Ovary (tissue), 3 donors: ENCODE measurements around the gene IGSF10.

Experiments used
- POLR2A ChIP-seq: fragments of 450-650 bp; IDR thresholded peaks from one replicate; pipeline ENCODE4 v1.6.1; 2017; ENCODE audit warnings: antibody characterized with exemption, mild to moderate bottlenecking, moderate library complexity
- TF ChIP-seq, protein P1 (sequence below), 3 donors: fragments of 450-650 bp in 2 of 3; fragments of 200-600 bp in 1 of 3; IDR thresholded peaks; one replicate each; pipeline versions ENCODE4 v1.5.1 to v1.8.0; 2016 to 2022; ENCODE audit warnings: antibody characterized with exemption in 3 of 3, mild to moderate bottlenecking in 1 of 3
- donor health status: DM: no; HTN: no; CAD: no.

DNA sequence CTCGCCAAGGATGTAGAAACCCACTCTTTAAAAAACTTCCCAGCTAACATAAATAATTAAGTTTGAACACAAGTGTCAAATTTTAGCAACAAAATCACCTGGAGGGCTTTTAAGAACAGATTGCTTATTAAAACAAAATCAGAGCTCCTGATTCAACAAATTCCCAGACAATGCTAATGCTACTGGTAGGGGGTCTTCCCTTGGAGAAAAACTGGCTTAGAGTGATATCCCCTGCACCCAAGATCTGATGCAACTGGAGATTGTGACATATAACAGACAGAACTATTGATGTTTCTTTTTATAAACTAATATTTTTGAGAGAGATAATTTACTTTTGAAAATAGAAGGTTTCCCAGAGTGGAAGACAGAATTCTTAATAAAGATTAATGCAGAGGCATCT is 19.9 kb downstream of the IGSF10 start:
- TF ChIP-seq, protein P1, sequence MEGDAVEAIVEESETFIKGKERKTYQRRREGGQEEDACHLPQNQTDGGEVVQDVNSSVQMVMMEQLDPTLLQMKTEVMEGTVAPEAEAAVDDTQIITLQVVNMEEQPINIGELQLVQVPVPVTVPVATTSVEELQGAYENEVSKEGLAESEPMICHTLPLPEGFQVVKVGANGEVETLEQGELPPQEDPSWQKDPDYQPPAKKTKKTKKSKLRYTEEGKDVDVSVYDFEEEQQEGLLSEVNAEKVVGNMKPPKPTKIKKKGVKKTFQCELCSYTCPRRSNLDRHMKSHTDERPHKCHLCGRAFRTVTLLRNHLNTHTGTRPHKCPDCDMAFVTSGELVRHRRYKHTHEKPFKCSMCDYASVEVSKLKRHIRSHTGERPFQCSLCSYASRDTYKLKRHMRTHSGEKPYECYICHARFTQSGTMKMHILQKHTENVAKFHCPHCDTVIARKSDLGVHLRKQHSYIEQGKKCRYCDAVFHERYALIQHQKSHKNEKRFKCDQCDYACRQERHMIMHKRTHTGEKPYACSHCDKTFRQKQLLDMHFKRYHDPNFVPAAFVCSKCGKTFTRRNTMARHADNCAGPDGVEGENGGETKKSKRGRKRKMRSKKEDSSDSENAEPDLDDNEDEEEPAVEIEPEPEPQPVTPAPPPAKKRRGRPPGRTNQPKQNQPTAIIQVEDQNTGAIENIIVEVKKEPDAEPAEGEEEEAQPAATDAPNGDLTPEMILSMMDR (IDR thresholded peaks at IDR 0.05): no peak
- no peak for TF ChIP-seq POLR2A
